WTC11 (cell line): ENCODE results near the gene DMBX1. TPM values are rescaled to one million over a fixed set of nuclear protein-coding genes. Genes with fewer than 3 reads are reported as not detected.
A peak's percentile ranks its signal among the peaks of the same experiment; 100 is the strongest.

Experiments used
- ATAC-seq: fragments of 200-7000 bp; cut with Tn5 transposase; 2 replicates; pipeline ENCODE4 v1.10.0; 2021; ENCODE audit warnings: mild to moderate bottlenecking, moderate library complexity
- CTCF ChIA-PET: fragments of 300-600 bp; sonication (Branson Sonifier 250); formaldehyde crosslinking; loops from one replicate; lab custom pipeline; 2021; ENCODE audit warnings: antibody characterized with exemption; lab: Charles Lee
- POLR2A ChIA-PET: fragments of 350-600 bp; sonication (Branson Sonifier 250); formaldehyde crosslinking; loops from one replicate; lab custom pipeline; 2021; ENCODE audit warnings: antibody characterized with exemption; lab: Charles Lee
- DNase-seq: peaks from one replicate; pipeline ENCODE4 v3.0.0; 2021; ENCODE audit warnings: low spot score
- H3K27ac Mint-ChIP-seq: 2 replicates; pipeline ENCODE4 v1.8.0; 2021; ENCODE audit warnings: mixed read lengths
- H3K27me3 Mint-ChIP-seq: 2 replicates; pipeline ENCODE4 v1.8.0; 2021; ENCODE audit warnings: low read depth, mild to moderate bottlenecking, moderate library complexity, mixed read lengths
- H3K36me3 Mint-ChIP-seq: 2 replicates; pipeline ENCODE4 v1.8.0; 2021; ENCODE audit warnings: mixed read lengths
- H3K4me1 Mint-ChIP-seq: 2 replicates; pipeline ENCODE4 v1.8.0; 2022; ENCODE audit warnings: mixed read lengths
- H3K4me3 Mint-ChIP-seq: 2 replicates; pipeline ENCODE4 v1.8.0; 2021; ENCODE audit warnings: mild to moderate bottlenecking, moderate library complexity, mixed read lengths
- H3K9me3 Mint-ChIP-seq: 2 replicates; pipeline ENCODE4 v1.8.0; 2021; ENCODE audit warnings: mixed read lengths
- ATF6 ChIP-seq: sonication (generic); formaldehyde crosslinking; IDR thresholded peaks from 2 replicates; pipeline ENCODE4 v1.8.1; 2023; ENCODE audit warnings: mild to moderate bottlenecking, missing genetic modification reagents
- FOXK1 ChIP-seq: sonication (generic); formaldehyde crosslinking; IDR thresholded peaks from 2 replicates; pipeline ENCODE4 v1.8.0; 2022; ENCODE audit warnings: mild to moderate bottlenecking, moderate library complexity, missing genetic modification reagents
- GRHL2 ChIP-seq: fragments of 250-450 bp; sonication (Bioruptor Pico); IDR thresholded peaks from 2 replicates; pipeline ENCODE4 v1.8.0; 2022; ENCODE audit warnings: mild to moderate bottlenecking, moderate library complexity; ENCODE audit not compliant: insufficient replicate concordance, severe bottlenecking
- HMGXB4 ChIP-seq: sonication (generic); formaldehyde crosslinking; IDR thresholded peaks from 2 replicates; pipeline ENCODE4 v1.8.1; 2023; ENCODE audit warnings: mild to moderate bottlenecking, moderate library complexity, missing genetic modification reagents
- IRF2 ChIP-seq: sonication (generic); formaldehyde crosslinking; IDR thresholded peaks from 2 replicates; pipeline ENCODE4 v1.8.0; 2022; ENCODE audit warnings: low read depth, missing genetic modification reagents, borderline replicate concordance
- NFYB ChIP-seq: sonication (generic); formaldehyde crosslinking; conservative IDR thresholded peaks from 2 replicates; pipeline ENCODE4 v1.8.0; 2022; ENCODE audit warnings: low read depth, missing genetic modification reagents
- NR2C2 ChIP-seq: sonication (generic); formaldehyde crosslinking; IDR thresholded peaks from 2 replicates; pipeline ENCODE4 v1.8.0; 2022; ENCODE audit warnings: mild to moderate bottlenecking, missing genetic modification reagents
- RELA ChIP-seq: sonication (generic); formaldehyde crosslinking; IDR thresholded peaks from 2 replicates; pipeline ENCODE4 v1.8.1; 2022; ENCODE audit warnings: missing genetic modification reagents, mild to moderate bottlenecking, borderline replicate concordance
- SOX15 ChIP-seq: fragments of 250-450 bp; sonication (Bioruptor Pico); IDR thresholded peaks from 2 replicates; pipeline ENCODE4 v1.9.0; 2021; ENCODE audit warnings: mild to moderate bottlenecking
- TEAD4 ChIP-seq: sonication (generic); formaldehyde crosslinking; IDR thresholded peaks from 2 replicates; pipeline ENCODE4 v1.8.0; 2022; ENCODE audit warnings: mild to moderate bottlenecking, missing genetic modification reagents
- ZNF121 ChIP-seq: sonication (generic); formaldehyde crosslinking; IDR thresholded peaks from 2 replicates; pipeline ENCODE4 v1.8.0; 2023; ENCODE audit warnings: missing genetic modification reagents
- ZNF232 ChIP-seq: sonication (generic); formaldehyde crosslinking; IDR thresholded peaks from 2 replicates; pipeline ENCODE4 v1.8.0; 2022; ENCODE audit warnings: mild to moderate bottlenecking, missing genetic modification reagents
- ZNF281 ChIP-seq: sonication (generic); formaldehyde crosslinking; IDR thresholded peaks from 2 replicates; pipeline ENCODE4 v1.8.0; 2023; ENCODE audit warnings: mild to moderate bottlenecking, missing genetic modification reagents
- ZNF416 ChIP-seq: fragments of 250-450 bp; sonication (Bioruptor Pico); IDR thresholded peaks from 2 replicates; pipeline ENCODE4 v1.9.0; 2021; ENCODE audit warnings: mild to moderate bottlenecking, inconsistent platforms
- total RNA-seq: library from RNA; stranded (reverse); gene quantifications from 3 replicates; pipeline ENCODE4 v1.2.3, GENCODE V29; 2021

DMBX1 gene
- total RNA-seq, 1 experiment from 2014 or later: 3.7 TPM

GRCh38 chr1:46490406-46490655 is 695 bp downstream of the DMBX1 start:
- Mint-ChIP-seq H3K27me3 (peaks cover 99% of the 10 kb centered on the region), H3K4me1 (peaks cover 56% of the 10 kb centered on the region), H3K36me3 (peaks cover 2% of the 10 kb centered on the region; the same call in 1 of the 2 replicates), H3K27ac (no peak overlapping the region), H3K4me3 (peak overlapping the region; percentile 89), H3K9me3 (no peaks in the 10 kb centered on the region)
- ATAC-seq (no peak), DNase-seq (peak; percentile 50)
- POLR2A ChIA-PET: no interaction called here
- CTCF ChIA-PET: interaction anchor here (6.6 kb wide), 2 partner anchors 38 to 44 kb away, joined by 79 to 201 read pairs; no protein-coding TSS in a partner anchor
- TF ChIP-seq NR2C2 (CRISPR knock-in tag) (no peak), ZNF416 (no peak), FOXK1 (no peak), GRHL2 (CRISPR knock-in tag) (no peak), ZNF232 (CRISPR knock-in tag) (no peak), ZNF121 (CRISPR knock-in tag) (no peak), ZNF281 (CRISPR knock-in tag) (no peak), IRF2 (CRISPR knock-in tag) (no peak), RELA (no peak), HMGXB4 (CRISPR knock-in tag) (no peak), NFYB (CRISPR knock-in tag) (no peak), SOX15 (CRISPR knock-in tag) (no peak), ATF6 (no peak)

GRCh38 chr1:46490656-46491442 is 1.2 kb downstream of the DMBX1 start:
- Mint-ChIP-seq H3K27ac (no peak overlapping the region), H3K27me3 (peaks cover 100% of the 10 kb centered on the region), H3K36me3 (peaks cover 2% of the 10 kb centered on the region; the same call in 1 of the 2 replicates), H3K4me1 (peaks cover 55% of the 10 kb centered on the region), H3K9me3 (no peaks in the 10 kb centered on the region), H3K4me3 (peak overlapping the region; percentile 89)
- ATAC-seq (no peak), DNase-seq (no peak)
- POLR2A ChIA-PET: no interaction called here
- CTCF ChIA-PET: interaction anchor here (6.6 kb wide), 2 partner anchors 38 to 44 kb away, joined by 79 to 201 read pairs; no protein-coding TSS in a partner anchor
- TF ChIP-seq HMGXB4 (CRISPR knock-in tag): no peak
- 0 out of 2 replicates have a peak, but pooled peaks have one; percentile 24 for TF ChIP-seq TEAD4 (CRISPR knock-in tag)
